HEK293 (cell line): ENCODE results near the gene IQSEC1.

Experiments
- ATF2 ChIP-seq: fragments of 450-650 bp; formaldehyde crosslinking; IDR thresholded peaks from 2 replicates; pipeline ENCODE4 v1.5.1; 2016; ENCODE audit warnings: missing biosample characterization, missing genetic modification characterization, low read depth
- CTCF ChIP-seq: fragments of 450-650 bp; formaldehyde crosslinking; IDR thresholded peaks from 2 replicates; pipeline ENCODE4 v1.5.1; 2016; ENCODE audit warnings: missing biosample characterization, missing genetic modification characterization
- PRDM1 ChIP-seq: fragments of 450-650 bp; formaldehyde crosslinking; IDR thresholded peaks from 2 replicates; pipeline ENCODE4; 2016; ENCODE audit warnings: missing biosample characterization, missing genetic modification characterization
- ZEB2 ChIP-seq: fragments of 450-650 bp; formaldehyde crosslinking; IDR thresholded peaks from 2 replicates; pipeline ENCODE4 v1.5.1; 2016; ENCODE audit warnings: missing biosample characterization, missing genetic modification characterization
- ZNF10 ChIP-seq: fragments of 450-650 bp; formaldehyde crosslinking; IDR thresholded peaks from 2 replicates; pipeline ENCODE4 v1.5.1; 2017; ENCODE audit warnings: missing biosample characterization, missing genetic modification characterization
- ZNF292 ChIP-seq: fragments of 450-650 bp; formaldehyde crosslinking; IDR thresholded peaks from 2 replicates; pipeline ENCODE4 v1.5.1; 2016; ENCODE audit warnings: low read depth, missing biosample characterization, missing genetic modification characterization, borderline replicate concordance
- ZNF324 ChIP-seq: fragments of 450-650 bp; formaldehyde crosslinking; IDR thresholded peaks from 2 replicates; pipeline ENCODE4 v1.5.1; 2016; ENCODE audit warnings: missing biosample characterization, missing genetic modification characterization
- ZNF501 ChIP-seq: fragments of 450-650 bp; formaldehyde crosslinking; IDR thresholded peaks from 2 replicates; pipeline ENCODE4 v1.5.1; 2016; ENCODE audit warnings: missing biosample characterization, missing genetic modification characterization
- ZNF707 ChIP-seq: fragments of 450-650 bp; formaldehyde crosslinking; IDR thresholded peaks from 2 replicates; pipeline ENCODE4 v1.5.1; 2016; ENCODE audit warnings: missing biosample characterization, missing genetic modification characterization
- ZNF785 ChIP-seq: fragments of 450-650 bp; formaldehyde crosslinking; IDR thresholded peaks from 2 replicates; pipeline ENCODE4 v1.5.1; 2016; ENCODE audit warnings: missing biosample characterization, missing genetic modification characterization
- TF ChIP-seq, protein P1 (sequence below): fragments of 450-650 bp; formaldehyde crosslinking; IDR thresholded peaks from 2 replicates; pipeline ENCODE4 v1.5.1; 2016; ENCODE audit warnings: missing biosample characterization, missing genetic modification characterization

GRCh38 chr3:13107661-13108060, 34.4 kb upstream of the IQSEC1 start:
- TF ChIP-seq CTCF: no peak
- no peak for TF ChIP-seq ZEB2 (tag by site-specific recombination)
- TF ChIP-seq ZNF501: no peak
- no peak for TF ChIP-seq ZNF707 (tag by site-specific recombination)
- TF ChIP-seq ZNF292 (tag by site-specific recombination): no peak
- no peak for TF ChIP-seq ZNF10
- TF ChIP-seq, protein P1, sequence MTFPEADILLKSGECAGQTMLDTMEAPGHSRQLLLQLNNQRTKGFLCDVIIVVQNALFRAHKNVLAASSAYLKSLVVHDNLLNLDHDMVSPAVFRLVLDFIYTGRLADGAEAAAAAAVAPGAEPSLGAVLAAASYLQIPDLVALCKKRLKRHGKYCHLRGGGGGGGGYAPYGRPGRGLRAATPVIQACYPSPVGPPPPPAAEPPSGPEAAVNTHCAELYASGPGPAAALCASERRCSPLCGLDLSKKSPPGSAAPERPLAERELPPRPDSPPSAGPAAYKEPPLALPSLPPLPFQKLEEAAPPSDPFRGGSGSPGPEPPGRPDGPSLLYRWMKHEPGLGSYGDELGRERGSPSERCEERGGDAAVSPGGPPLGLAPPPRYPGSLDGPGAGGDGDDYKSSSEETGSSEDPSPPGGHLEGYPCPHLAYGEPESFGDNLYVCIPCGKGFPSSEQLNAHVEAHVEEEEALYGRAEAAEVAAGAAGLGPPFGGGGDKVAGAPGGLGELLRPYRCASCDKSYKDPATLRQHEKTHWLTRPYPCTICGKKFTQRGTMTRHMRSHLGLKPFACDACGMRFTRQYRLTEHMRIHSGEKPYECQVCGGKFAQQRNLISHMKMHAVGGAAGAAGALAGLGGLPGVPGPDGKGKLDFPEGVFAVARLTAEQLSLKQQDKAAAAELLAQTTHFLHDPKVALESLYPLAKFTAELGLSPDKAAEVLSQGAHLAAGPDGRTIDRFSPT (tag by site-specific recombination): no peak
- TF ChIP-seq ZNF324 (tag by site-specific recombination): no peak
- no peak for TF ChIP-seq ZNF785
- no peak for TF ChIP-seq PRDM1 (tag by site-specific recombination)
- no peak for TF ChIP-seq ATF2 (tag by site-specific recombination)
